Neural progenitor cell (in vitro differentiated cells): ENCODE results near the gene APEX2.

Experiments used
- CTCF ChIP-seq: fragments of 200-600 bp; sonication (generic); IDR thresholded peaks from 2 replicates; pipeline ENCODE4 v1.5.1; 2017; ENCODE audit warnings: antibody characterized with exemption, mild to moderate bottlenecking
- EZH2 ChIP-seq: fragments of 200-600 bp; sonication (generic); IDR thresholded peaks from 2 replicates; pipeline ENCODE4 v1.6.1; 2017; ENCODE audit warnings: antibody characterized with exemption, mild to moderate bottlenecking, moderate library complexity
- EZH2phosphoT487 ChIP-seq: fragments of 200-600 bp; sonication (generic); IDR thresholded peaks from 2 replicates; pipeline ENCODE4 v1.6.1; 2017; ENCODE audit warnings: antibody characterized with exemption

DNA sequence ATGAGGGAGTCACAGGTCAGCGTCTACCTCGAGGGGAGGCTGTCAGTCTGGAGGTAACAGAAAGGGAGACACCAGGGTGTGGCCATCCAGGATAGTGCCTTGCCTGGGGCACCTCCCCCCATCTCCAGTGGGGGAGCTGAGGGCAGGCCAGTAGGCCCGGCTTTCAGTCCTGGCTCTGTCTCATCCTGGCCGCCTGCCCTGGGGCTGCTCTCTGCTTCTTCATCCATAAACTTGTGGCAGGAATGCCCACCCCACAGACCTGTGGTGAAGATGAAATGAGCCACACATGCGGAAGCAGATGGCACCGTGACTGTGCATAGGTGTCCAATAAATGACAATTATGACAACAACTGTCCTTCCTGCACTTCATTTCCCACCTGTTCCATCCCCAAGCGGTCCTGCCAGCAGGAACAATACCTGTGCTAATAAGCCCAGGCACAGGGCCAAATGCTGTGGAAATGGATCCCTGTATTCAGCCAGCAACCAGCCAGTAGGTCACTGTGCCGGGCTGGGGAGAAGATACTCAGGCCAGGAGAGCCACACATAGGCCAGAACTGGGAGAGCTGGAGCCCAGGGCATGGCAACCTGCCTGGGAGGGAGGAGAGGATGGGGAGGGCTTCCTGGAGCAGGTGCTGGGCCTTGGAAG is 49.3 kb upstream of the APEX2 start:
- TF ChIP-seq EZH2 (no peak), CTCF (no peak), EZH2phosphoT487 (no peak)
